GM21381 (cell line): ENCODE results near the gene APOA4.
"Not testable (repeated sequence)": the region's sequence is repeated elsewhere in the genome, so short reads cannot be mapped to it uniquely, and the experiment has no call there.

Source experiments
- ATAC-seq: cut with Tn5 transposase; IDR thresholded peaks from one replicate; pipeline ENCODE4 v1.9.1; 2021; ENCODE audit warnings: mild to moderate bottlenecking, moderate library complexity; ENCODE audit not compliant: unreplicated experiment

Gene APOA4

DNA sequence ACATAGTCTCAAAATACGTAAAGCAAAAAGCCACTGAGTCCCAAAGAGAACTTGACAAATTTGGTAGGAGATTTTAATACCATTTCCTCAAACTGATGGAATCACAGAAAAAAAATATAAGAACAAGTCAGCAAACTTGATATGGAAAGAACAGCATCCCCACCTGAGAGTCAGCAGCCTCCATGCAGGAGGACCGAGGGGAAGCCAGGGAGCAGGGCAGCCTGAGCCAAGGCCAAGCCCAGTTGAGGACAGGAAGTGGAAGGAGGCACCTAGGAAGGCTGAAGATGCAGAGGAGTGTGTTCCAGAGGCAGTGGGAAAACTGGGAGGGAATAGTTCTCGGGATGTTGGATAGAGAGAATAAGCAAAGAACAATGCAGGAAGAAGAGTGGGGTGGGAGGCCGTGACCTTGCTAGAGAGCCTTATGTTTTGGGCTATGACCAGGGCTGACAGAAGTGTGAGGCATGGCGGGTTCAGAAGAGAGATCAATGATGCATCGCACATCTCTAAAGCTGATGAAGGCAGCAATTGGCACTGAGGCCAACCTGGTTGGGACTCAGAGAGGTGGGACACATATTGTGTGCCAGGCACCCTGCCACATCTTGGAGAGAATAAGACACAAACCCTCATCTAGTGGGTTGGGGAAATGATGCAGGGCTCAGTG, 15.4 kb downstream of the APOA4 start:
- no peak for ATAC-seq

DNA sequence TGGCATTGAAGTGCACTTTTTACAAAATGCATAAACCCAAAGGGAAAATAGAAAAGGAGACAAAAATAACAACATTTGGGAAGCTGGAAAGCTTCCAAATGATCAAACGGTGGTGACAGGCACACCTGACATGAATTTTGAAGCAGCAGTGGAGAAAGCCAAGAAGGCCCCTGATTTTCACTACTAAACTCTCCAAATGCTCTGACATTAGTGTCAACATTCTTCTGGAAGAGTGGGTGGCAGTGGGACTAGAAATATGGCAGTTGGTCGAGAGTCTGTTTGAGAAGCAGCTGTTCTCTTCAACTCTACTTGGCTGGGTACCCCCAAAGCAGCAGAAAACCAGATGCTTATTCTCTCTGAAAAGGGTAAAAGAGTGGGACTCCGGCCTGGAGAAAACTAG, 19.1 kb downstream of the APOA4 start:
- ATAC-seq = no peak

DNA sequence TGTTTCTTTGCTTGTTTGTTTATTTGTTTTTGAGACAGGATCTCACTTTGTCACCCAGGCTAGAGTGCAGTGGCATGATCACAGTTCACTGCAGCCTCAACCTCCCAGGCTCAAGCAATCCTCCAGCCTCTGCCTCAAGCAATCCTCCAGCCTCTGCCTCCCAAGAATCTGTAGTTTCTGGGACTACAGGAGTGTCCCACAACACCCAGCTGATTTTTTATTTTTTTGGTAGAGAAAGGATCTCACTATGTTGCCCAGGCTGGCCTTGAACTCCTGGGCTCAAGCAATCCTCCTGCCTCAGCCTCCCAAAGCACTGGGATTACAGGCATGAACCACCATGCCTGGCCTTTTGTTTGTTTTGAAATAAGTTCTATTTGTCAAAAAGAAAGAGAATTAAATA, 21.4 kb downstream of the APOA4 start:
- ATAC-seq = not testable (repeated sequence)

DNA sequence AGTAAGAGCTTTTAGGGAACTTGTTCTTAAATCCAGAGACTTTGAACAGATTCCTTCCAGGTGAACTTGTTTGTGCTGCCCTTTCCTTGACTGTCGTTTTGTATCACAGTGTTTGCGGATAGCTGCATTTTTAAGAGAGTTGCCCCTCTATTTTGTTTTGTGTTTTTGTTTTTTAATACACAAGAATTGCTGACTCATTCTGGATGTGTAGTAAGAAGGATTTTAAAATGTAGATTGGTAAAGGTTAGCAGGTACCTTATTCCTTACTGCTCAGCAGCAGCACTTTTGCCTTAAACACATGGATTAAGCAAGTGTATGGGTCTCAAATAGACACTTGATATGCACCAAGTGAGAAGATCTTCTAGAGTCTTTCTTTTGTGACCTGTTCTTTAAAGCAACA, 22.5 kb downstream of the APOA4 start:
- no peak for ATAC-seq

DNA sequence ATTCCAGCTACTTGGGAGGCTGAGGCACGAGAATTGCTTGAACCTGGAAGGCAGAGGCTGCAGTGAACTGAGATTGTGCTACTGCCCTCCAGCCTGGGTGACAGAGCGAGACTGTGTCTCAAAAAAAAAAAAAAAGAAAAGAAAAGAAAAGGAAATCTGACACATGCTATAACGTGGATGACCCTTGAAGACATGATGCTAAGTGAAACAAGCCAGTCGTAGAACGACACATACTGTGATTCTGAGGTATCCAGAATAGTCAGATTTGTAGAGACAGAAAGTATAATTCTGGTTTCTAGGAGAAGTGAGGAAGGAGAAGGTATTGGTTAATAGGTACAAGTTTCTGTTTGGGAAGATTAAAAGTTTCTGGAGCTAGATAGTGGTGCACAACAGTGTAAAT, 24.7 kb downstream of the APOA4 start:
- ATAC-seq = no peak

DNA sequence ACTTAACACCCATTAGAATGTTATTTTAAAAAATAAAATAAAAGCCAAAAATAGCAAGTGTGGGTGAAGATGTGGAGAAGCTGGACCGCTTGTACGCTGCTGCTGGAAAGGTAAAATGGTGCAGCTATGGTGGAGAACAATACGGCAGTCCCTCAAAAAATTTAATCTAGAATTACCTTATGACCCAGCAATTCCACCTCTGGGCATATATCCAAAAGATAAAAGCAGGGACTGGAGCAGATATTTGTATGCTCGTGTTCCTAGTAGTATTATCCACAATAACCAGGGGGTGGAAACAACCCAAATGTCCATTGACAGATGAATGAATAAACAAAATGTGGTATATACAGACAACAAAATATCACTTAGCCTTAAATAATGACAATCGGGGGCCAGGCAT, 25.3 kb downstream of the APOA4 start:
- no peak for ATAC-seq

DNA sequence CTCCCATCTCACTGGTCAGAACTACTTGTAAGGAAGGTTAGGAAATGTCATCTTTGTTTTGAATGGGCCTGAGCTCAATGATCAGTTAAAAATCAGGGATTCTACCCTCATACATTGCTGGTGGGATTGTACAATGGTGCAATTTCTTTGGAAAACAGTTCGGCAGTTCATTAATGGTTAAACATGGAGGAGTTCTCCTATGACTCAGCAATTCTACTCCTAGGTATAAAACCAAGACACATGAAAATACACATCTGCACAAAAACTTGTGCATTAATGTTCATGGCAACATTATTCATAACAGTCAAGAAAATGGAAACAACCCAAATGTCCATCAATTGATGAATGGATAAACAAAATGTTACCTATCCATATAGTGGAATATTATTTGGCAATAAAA, 26.6 kb downstream of the APOA4 start:
- no peak for ATAC-seq

DNA sequence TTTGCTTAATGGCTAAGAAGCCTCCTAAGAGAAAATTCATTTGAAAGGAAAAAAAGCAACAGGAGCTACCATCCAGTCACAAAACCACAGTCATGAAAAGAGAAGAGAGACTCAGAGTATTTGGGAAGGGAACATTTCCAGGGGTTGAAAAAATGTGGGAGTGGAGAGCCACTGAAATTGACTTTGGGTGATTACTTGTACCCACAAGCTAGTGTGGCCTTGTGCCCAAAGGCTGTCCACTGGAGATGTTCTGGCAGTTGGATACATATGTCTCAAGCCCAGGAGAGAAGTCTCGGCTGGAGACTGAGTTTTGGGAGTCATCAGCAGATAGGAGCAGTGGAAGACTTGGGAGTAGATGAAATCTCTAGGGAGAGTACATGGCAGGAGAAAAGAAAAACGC, 28.3 kb downstream of the APOA4 start:
- no peak for ATAC-seq

DNA sequence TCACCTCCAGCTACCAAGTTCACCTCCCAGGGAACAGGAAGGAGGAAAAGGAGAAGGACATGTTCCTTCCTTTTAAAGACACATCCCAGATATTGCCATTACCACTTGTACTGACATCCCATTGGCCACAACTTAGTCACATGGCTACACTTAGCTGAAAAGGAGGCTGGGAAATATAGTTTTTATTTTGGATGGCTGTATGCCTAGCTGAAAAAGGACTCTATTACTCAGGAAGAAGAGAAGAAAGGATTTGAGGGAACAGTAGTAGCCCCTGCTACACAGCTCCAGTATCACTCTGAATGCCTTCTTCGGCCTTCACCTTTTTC, 29.4 kb downstream of the APOA4 start:
- no peak for ATAC-seq

DNA sequence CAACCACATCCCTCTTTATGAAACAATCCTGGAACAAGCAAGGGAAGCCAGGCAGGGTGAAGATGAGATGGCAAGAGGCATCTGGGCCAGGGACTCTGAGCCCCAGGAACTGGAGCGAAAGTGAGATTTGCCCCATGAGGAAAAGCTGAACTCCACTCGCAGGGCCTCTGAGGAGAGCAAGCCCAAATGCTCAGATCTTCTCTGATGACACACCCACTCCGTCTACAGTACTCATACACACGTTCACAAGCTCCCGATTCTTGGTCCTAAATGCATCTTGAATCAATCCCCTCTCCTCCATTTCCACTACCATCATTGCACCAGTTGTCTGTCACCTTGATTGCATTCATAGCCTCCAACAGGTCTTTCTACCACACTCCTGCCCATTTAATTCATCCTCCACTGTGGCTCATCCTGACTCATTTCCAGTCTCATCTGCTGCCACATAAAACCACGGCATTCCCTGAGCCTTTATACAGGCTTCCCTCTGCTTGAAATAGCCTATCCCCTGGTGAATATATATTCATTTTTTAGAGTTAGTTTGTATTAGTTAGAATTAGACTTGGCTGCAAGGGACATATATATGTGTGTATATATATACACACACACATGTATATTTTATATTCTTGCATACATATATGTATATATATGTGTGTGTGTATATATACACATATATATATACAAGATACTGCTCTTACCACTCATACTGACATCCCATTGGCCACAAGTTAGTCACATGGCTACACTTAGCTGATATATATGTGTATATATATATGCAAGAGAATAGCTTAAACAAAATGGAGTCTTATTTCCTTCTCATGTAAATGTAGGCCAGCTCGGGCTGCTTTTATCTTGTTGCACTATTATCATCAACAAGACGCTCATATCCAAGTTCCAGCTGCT, 30.0 kb downstream of the APOA4 start:
- ATAC-seq = no peak

DNA sequence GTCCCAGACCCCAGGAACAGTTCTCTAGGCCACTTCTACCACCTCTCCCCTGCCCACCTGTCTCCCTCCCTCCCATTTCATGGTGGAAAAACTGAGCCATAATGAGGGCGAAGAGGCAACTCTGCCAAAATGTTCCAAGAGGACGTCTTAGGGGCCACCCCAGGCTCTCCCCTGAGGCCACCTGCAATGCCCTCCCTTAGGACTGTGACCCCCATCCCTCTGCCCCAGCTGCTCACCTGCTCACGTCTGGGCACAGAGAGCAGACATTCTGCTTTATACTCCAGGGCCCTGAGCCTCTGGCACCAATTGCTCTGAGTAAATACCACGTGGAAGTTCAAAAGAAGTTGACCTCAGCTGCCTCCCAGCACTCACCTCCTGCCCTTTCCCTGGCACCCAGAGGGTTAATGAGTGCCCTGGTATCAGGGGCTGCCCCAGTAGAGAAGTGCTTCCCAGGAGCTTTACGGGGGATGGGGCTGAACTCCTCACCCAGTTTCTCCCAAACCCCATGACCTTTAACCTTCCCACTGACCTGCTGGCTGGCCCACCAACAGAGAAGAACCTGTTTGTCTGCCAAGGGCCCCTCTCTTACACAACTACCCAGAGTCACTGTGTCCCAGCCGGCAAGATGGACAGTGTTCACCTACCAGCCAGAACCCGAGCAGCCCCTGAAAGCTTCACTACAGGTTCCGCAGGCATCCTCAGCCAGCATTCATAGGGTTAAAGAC, 30.8 kb downstream of the APOA4 start:
- no peak for ATAC-seq

DNA sequence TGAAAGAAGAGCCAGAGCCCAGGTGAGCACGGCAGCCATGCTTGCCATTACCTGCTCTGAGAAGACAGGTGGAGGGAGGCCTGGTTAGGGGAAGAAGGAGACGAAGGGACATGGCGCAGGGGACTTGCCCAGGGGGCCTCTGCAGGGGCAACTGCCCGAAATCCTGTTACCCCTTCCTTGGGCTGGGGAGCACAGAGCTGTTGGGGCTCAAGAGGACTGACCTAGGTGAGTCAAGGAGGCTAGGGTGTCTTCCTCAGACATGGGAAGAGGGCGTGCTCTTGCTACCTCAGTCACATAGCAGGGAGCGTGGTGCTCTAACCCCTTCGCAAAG, 31.3 kb downstream of the APOA4 start, which contains the start of gene APOA5:
Gene APOA5, minus strand, starts transcription at position 67 of the 331 bp plus-strand sequence. Its CDS starts 19 bp downstream, at position 48.
- no peak for ATAC-seq

DNA sequence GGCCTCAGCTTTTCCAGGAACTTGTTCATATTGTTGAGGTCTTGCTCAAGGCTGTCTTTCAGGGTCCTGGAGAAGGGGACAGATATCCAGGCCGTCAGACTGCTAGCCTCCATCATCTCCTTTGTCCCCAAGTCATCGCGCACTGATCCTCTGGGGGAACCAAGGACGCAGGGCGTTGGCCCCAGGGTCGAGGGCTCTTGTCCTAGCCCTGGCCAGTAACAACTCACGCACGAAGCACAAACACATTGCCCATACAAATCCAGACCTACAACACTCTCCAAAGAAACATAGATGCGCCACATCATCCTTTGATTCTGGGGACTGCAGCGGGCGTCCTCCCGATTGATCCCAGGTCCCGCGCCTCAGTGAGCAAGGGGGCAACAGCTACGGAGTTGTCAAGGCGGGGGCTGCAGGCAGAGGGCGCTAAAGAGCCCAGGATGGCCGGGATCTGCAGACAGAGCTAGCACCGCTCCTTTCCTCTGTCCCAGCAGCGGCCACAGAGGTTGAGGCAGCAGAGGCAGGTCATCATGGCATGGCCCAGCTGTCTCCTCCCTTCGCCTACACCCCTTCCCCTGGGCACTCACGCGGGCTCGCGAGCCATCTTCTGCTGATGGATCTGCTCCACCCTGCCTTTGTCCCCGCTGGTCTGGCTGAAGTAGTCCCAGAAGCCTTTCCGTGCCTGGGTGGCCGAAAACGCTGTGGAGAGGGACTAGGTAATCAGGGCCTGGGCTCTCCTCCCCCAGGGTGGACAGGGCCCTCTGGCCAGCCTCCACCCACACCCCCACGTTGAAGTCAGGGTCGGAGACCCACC, 31.9 kb downstream of the APOA4 start:
- ATAC-seq = no peak

DNA sequence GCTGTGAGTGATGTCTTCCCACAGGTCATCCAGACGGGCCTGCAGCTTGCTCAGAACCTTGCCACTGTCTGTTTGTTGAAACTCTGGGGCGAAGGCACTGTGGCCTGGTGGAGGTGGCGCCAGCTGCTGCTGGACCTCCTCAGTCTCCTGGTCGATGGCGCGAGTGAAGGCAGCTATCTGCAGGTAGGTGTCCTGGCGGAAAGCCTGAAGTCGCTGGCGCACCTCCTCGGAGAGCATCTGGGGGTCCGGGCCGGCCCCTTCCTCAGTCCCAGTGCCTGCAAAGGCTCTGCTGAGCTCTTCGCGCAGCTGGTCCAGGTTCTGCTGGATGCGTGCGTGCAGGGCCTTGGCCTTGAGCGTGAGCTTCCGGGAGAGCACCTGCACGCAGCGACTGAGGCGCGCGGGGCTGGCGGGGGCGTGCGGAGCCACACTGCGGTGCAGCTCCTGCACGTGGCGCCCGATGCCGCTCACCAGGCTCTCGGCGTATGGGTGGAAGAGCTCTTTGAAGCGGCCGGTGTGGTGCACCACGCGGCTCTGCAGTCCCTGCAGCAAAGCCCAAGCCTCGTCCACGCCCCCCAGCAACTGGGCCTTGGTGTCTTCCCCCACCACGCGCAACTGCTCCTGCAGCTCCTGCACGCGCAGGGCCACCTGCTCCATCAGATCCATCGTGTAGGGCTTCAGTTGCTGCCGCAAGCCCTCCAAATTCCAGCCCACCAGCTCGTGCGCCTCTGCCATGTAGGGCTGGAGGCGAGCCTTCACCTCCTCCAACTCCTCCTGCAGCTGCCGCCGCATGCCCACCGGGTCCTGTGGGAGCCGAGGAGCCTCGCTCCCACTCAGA, 32.7 kb downstream of the APOA4 start:
- no peak for ATAC-seq

DNA sequence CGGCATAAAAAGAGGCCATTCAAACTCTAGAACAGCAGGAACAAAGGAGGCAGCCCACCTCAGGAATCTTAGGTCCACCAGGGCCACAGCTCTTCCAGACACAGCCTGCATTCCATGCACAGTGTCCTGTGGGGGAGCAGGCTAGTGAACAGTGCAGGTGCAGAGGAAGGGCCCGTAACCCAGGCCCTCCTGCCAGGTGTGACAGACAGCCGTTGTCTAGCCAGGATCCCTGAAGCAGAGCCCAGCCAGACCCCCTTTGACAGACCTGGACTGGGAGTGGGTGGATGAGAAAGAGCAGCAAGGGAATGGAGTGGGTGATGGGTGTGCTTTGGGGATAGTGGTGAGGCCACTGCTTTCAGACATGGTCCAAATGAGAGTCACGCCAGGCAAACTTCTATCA, 34.1 kb downstream of the APOA4 start:
- no peak for ATAC-seq

DNA sequence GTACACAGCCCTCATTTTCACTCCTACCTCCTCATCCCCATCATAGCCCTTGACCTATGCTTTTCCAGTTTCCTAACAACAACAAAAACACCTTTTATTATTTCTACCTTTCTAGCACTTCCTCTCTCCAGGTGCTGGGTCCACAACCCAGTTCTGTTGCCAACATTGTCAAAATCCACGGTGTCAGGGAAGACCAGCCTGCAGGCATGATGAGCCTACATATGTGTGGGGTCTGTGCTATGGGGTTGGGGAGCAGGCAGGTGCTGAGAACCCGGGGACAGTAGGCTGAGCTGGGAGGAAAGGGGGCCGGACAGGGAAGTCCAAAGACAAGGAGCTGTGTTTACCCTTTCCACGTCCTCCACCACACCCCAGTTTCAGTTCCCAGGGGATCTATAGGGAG, 34.6 kb downstream of the APOA4 start:
- ATAC-seq = no peak

DNA sequence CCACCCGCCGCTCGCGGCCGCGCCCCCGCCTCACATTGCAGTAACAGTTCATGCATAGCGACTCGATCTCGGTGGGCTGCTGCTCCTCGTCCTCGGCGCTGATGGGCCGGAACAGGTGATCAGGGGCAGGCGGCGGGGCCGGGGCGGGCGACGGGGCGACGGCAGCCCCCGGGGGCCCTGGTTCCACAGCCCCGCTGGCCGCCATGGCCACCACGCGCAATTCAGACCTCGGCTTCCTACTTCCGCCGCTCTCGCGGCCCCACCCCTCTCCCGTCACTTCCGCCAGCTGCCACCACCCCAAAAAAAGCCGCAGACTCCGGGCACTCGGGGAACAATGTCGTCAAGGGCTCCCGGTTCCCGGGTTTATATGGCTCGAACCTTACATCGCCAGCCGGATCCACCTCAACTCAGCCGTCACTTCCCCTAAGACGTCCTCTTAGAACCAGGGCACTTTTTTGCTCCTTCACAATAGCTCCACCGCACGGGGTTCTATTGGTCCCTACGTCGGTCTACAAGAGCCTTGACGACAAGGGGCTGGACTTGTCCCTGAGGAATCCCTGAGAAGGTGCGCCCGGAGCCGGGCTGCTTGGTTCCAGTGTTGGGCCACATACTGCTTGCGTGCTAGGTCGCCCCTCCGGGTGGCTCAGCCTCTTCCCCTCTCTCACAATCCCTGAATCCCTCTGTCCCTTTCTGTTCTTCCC, 35.2 kb downstream of the APOA4 start, which contains the start of gene ZPR1:
Gene ZPR1, minus strand, starts transcription at position 238 of the 701 bp plus-strand sequence. Its CDS starts 33 bp downstream, at position 205.
- peak; percentile 86 for ATAC-seq

DNA sequence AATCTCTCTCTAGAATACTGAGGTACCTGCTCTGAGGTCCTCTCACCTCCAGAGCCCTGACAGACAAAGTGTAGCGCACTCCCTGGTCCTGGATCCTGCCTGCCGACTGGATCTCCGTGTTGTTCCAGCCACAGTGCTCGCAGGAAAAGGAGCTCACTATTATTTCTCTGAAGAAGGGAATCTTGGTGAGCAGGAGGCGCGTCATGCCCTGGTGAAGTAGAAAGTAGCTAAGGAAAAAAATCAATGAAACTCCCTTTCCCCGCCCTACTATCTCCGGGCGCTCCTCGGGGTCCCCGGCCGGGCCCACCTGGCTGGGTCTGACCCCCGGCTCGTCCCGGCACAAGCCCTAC, 35.7 kb downstream of the APOA4 start:
- no peak for ATAC-seq

DNA sequence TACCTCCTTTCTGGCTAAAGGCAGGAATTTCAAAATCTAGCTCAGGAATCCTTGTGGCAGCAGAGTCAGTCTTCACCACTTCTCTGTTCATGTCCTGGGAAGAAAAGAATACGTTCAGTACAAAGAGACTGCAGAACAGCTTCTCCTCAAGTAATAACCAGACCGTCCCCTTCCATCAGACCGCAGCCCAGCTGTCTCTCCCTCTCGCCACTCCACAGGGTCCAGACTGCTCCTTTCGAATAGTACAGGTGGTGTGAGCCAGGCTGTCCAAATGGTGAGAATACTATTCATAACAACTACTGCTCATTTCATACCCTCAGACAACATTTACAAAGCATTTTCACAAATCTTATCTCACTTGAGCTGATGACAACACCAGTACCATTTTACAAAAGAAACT, 36.1 kb downstream of the APOA4 start:
- ATAC-seq = no peak

DNA sequence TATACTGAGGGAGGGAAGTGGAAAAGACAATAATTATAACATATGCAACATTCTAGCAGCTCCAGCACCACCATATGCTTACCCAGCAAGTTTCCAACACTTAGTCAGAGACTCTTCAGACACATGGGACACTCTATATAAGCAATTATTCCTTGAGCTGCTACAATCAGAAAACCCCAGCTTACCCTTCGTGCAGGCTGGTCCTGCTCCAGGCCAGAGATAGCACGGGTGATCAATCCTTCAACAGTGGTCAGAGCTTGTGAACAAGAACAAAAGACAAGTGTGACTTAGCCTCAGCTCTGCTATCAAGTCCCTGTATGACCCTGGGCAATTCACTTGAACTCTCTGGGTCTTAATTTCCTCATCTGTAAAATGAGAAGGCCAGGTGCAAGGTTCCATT, 36.8 kb downstream of the APOA4 start:
- ATAC-seq = no peak
